Activated naive CD8-positive, alpha-beta T cell treated with anti-CD3 and anti-CD28 coated beads, Interleukin-2, amount 10 ng/mL, durations not matched to agents 7 days and 5 days (primary cell): ENCODE measurements around the gene SLC39A11. TPM values are rescaled to one million over a fixed set of nuclear protein-coding genes. Genes with fewer than 3 reads are reported as not detected.
"Not testable (repeated sequence)": the region's sequence is repeated elsewhere in the genome, so short reads cannot be mapped to it uniquely, and the experiment has no call there.

Source experiments
- ATAC-seq: fragments of 150-1000 bp; cut with Tn5 transposase; one replicate; pipeline ENCODE4 v1.10.0; 2021; ENCODE audit warnings: low read depth, moderate library complexity
- POLR2A ChIA-PET: fragments of 350-600 bp; sonication (Branson Sonifier 250); formaldehyde crosslinking; loops from one replicate; lab custom pipeline; 2021; ENCODE audit warnings: antibody characterized with exemption; lab: Charles Lee
- DNase-seq: peaks from one replicate; pipeline ENCODE4 v3.0.0; 2021
- H3K27ac Mint-ChIP-seq: one replicate; pipeline ENCODE4 v1.8.0; 2022; ENCODE audit warnings: mild to moderate bottlenecking, mixed read lengths
- H3K27me3 Mint-ChIP-seq: one replicate; pipeline ENCODE4 v1.8.0; 2022; ENCODE audit warnings: mild to moderate bottlenecking, moderate library complexity, mixed read lengths
- H3K36me3 Mint-ChIP-seq: one replicate; pipeline ENCODE4 v1.8.0; 2021; ENCODE audit warnings: mild to moderate bottlenecking, mixed read lengths
- H3K4me1 Mint-ChIP-seq: one replicate; pipeline ENCODE4 v1.8.0; 2021; ENCODE audit warnings: mixed read lengths
- H3K4me3 Mint-ChIP-seq: one replicate; pipeline ENCODE4 v1.8.0; 2022; ENCODE audit warnings: mild to moderate bottlenecking, moderate library complexity, mixed read lengths
- H3K9me3 Mint-ChIP-seq: one replicate; pipeline ENCODE4 v1.8.0; 2021; ENCODE audit warnings: mixed read lengths
- total RNA-seq, 2 experiments: library from RNA; stranded (reverse); gene quantifications; one replicate each; pipeline ENCODE4 v1.2.3, GENCODE V29; 2021

The SLC39A11 gene
- total RNA-seq, 2 experiments from 2014 or later = 18.2 to 18.8 TPM

DNA sequence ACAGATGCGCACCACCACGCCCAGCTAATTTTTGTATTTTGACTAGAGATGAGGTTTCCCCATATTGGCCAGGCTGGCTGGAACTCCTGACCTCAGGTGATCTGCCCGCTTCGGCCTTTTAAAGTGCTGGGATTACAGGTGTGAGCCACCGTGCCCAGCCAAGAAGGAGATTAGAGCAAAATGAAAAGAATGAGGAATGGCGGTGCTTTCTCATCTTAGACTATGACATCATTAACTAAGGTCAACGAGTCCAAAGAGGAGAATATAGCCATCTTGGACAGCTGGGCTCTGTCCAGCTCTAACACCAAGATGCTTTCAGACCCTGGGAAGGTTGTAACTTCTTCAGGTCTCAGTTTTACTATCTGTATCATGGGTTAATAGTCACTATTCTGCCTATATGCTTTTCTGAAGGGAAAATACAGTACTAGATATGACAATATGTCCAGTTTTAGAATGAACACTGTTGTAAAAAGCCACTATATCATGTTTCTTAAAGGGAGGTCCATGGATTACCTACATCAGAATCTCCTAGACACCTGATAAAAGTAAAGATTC lies 76.7 kb downstream of the SLC39A11 start:
- no peaks in the 10 kb centered on the region for H3K27me3 Mint-ChIP-seq
- DNase-seq (no peak), ATAC-seq (no peak)
- peaks cover under 1% of the 10 kb centered on the region for H3K36me3 Mint-ChIP-seq
- peaks cover 6% of the 10 kb centered on the region for H3K4me1 Mint-ChIP-seq
- POLR2A ChIA-PET = no interaction called here
- H3K27ac Mint-ChIP-seq = no peak overlapping the region
- no peak overlapping the region for H3K4me3 Mint-ChIP-seq
- H3K9me3 Mint-ChIP-seq = peaks cover 7% of the 10 kb centered on the region

- ATAC-seq (no peak), DNase-seq (no peak)
- H3K36me3 Mint-ChIP-seq = no peaks in the 10 kb centered on the region
- peaks cover 8% of the 10 kb centered on the region for H3K4me1 Mint-ChIP-seq
- H3K27ac Mint-ChIP-seq = no peak overlapping the region
- POLR2A ChIA-PET = no interaction called here
- H3K9me3 Mint-ChIP-seq = no peaks in the 10 kb centered on the region
- H3K4me3 Mint-ChIP-seq = no peak overlapping the region
- no peaks in the 10 kb centered on the region for H3K27me3 Mint-ChIP-seq
Observed at GRCh38 chr17:73013816-73014663, 78.4 kb downstream of the SLC39A11 start.

DNA sequence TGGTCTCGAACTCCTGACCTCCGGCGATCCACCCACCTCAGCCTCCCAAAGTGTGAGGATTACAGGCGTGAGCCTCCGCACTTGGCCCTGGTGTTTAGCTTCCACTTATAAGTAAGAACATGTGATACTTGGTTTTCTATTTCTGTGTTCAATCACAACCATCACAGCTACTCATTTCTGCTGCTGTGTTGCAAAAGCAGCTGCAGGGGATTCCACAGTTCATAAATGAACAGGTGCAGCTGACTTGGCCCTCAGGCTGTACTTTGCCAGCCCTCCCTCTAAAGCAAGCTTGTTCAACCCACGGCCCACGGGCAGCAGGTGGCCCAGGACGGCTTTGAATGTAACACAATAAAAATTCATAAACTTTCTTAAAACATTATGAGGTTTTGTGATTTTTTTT lies 79.2 kb downstream of the SLC39A11 start:
- Mint-ChIP-seq H3K27ac (no peak overlapping the region), H3K27me3 (no peaks in the 10 kb centered on the region), H3K4me1 (peaks cover 8% of the 10 kb centered on the region), H3K36me3 (no peaks in the 10 kb centered on the region), H3K4me3 (no peak overlapping the region), H3K9me3 (no peaks in the 10 kb centered on the region)
- ATAC-seq = no peak
- POLR2A ChIA-PET = no interaction called here
- no peak for DNase-seq

DNA sequence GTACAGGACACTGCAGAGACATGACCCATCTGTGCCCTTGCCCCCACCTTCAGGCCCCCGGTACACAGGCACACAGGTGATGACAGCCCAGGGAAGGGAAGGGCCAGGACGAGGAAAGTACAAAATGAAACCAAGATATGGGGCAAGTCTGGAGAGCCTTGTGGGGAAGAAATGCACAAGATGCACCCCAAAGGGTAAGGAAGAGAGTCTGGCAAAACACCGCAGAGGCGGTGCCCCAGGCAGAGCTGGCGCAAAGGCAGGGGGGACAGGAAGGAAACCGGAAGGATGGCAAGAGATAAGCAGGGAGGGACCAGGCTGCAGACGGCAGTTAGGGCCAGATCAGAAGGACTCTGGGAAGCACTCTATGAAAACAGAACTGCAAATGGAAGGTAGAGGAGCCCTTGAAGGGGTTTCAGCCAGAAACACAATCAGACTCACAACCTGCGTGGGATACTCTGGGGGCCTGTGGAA lies 81.4 kb downstream of the SLC39A11 start:
- H3K9me3 Mint-ChIP-seq = no peaks in the 10 kb centered on the region
- peaks cover 8% of the 10 kb centered on the region for H3K4me1 Mint-ChIP-seq
- H3K4me3 Mint-ChIP-seq = peak overlapping the region; percentile 67
- ATAC-seq = peak; percentile 52
- no peaks in the 10 kb centered on the region for H3K36me3 Mint-ChIP-seq
- no peaks in the 10 kb centered on the region for H3K27me3 Mint-ChIP-seq
- peak overlapping the region; percentile 80 for H3K27ac Mint-ChIP-seq
- POLR2A ChIA-PET = no interaction called here
- no peak for DNase-seq

- POLR2A ChIA-PET = no interaction called here
- Mint-ChIP-seq H3K4me3 (no peak overlapping the region), H3K27me3 (no peaks in the 10 kb centered on the region), H3K4me1 (peaks cover 8% of the 10 kb centered on the region), H3K9me3 (no peaks in the 10 kb centered on the region), H3K36me3 (no peaks in the 10 kb centered on the region), H3K27ac (no peak overlapping the region)
- ATAC-seq = no peak
- DNase-seq = no peak
Observed at GRCh38 chr17:73010414-73010813, 82.1 kb downstream of the SLC39A11 start.

GRCh38 chr17:73007407-73007806 lies 85.1 kb downstream of the SLC39A11 start:
- peaks cover 8% of the 10 kb centered on the region for H3K4me1 Mint-ChIP-seq
- ATAC-seq (no peak), DNase-seq (no peak)
- no peaks in the 10 kb centered on the region for H3K27me3 Mint-ChIP-seq
- H3K36me3 Mint-ChIP-seq = no peaks in the 10 kb centered on the region
- no peaks in the 10 kb centered on the region for H3K9me3 Mint-ChIP-seq
- POLR2A ChIA-PET = no interaction called here
- H3K4me3 Mint-ChIP-seq = no peak overlapping the region
- H3K27ac Mint-ChIP-seq = no peak overlapping the region

GRCh38 chr17:73005360-73005759 lies 87.1 kb downstream of the SLC39A11 start:
- Mint-ChIP-seq H3K9me3 (no peaks in the 10 kb centered on the region), H3K27ac (no peak overlapping the region), H3K36me3 (no peaks in the 10 kb centered on the region), H3K27me3 (no peaks in the 10 kb centered on the region), H3K4me1 (no peaks in the 10 kb centered on the region), H3K4me3 (no peak overlapping the region)
- DNase-seq (no peak), ATAC-seq (no peak)
- POLR2A ChIA-PET = no interaction called here

- POLR2A ChIA-PET = no interaction called here
- Mint-ChIP-seq H3K9me3 (no peaks in the 10 kb centered on the region), H3K27me3 (no peaks in the 10 kb centered on the region), H3K4me1 (no peaks in the 10 kb centered on the region), H3K27ac (no peak overlapping the region), H3K36me3 (no peaks in the 10 kb centered on the region), H3K4me3 (no peak overlapping the region)
- no peak for ATAC-seq
- no peak for DNase-seq
Observed at GRCh38 chr17:73003487-73003886, 89.0 kb downstream of the SLC39A11 start.

- POLR2A ChIA-PET = no interaction called here
- Mint-ChIP-seq H3K27me3 (no peaks in the 10 kb centered on the region), H3K9me3 (peaks cover 3% of the 10 kb centered on the region), H3K36me3 (peaks cover 4% of the 10 kb centered on the region), H3K4me1 (no peaks in the 10 kb centered on the region), H3K27ac (no peak overlapping the region), H3K4me3 (no peak overlapping the region)
- ATAC-seq (no peak), DNase-seq (no peak)
Observed at GRCh38 chr17:73000832-73001231, 91.7 kb downstream of the SLC39A11 start.

- H3K27ac Mint-ChIP-seq, H3K27me3 Mint-ChIP-seq, ATAC-seq, H3K36me3 Mint-ChIP-seq, H3K9me3 Mint-ChIP-seq, POLR2A ChIA-PET, H3K4me3 Mint-ChIP-seq, H3K4me1 Mint-ChIP-seq, DNase-seq: not testable (repeated sequence)
Observed at GRCh38 chr17:72999474-72999873, 93.0 kb downstream of the SLC39A11 start.

- DNase-seq = no peak
- no peak for ATAC-seq
- POLR2A ChIA-PET = no interaction called here
- Mint-ChIP-seq H3K4me3 (no peak overlapping the region), H3K9me3 (peaks cover 4% of the 10 kb centered on the region), H3K27ac (no peak overlapping the region), H3K27me3 (no peaks in the 10 kb centered on the region), H3K36me3 (peaks cover 7% of the 10 kb centered on the region), H3K4me1 (no peaks in the 10 kb centered on the region)
Observed at GRCh38 chr17:72998343-72998742, 94.1 kb downstream of the SLC39A11 start.

DNA sequence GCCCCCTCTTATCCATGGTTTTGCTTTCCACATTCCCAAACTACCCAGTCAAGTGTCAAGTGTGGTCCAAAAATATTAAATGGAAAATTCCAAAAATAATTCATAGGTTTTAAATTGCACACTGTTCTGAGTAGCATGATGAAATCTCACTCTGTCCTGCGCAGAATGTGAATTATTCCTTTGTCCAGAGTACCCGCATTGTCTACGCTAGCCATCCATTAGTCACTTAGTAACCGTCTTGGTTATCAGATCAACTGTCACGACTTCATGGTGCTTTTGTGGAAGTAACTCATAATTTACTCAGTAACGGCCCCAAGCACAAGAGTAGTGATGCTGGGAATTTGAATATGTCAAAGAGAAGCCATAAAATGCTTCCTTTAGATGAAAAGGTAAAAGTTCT lies 94.9 kb downstream of the SLC39A11 start:
- POLR2A ChIA-PET = no interaction called here
- Mint-ChIP-seq H3K27ac (no peak overlapping the region), H3K36me3 (peaks cover 7% of the 10 kb centered on the region), H3K4me1 (no peaks in the 10 kb centered on the region), H3K27me3 (no peaks in the 10 kb centered on the region), H3K4me3 (no peak overlapping the region), H3K9me3 (peaks cover 4% of the 10 kb centered on the region)
- DNase-seq = no peak
- ATAC-seq = no peak

- Mint-ChIP-seq H3K9me3 (peaks cover 4% of the 10 kb centered on the region), H3K36me3 (peaks cover 7% of the 10 kb centered on the region), H3K27me3 (no peaks in the 10 kb centered on the region), H3K4me3 (no peak overlapping the region), H3K27ac (no peak overlapping the region), H3K4me1 (no peaks in the 10 kb centered on the region)
- POLR2A ChIA-PET = no interaction called here
- ATAC-seq (no peak), DNase-seq (no peak)
Observed at GRCh38 chr17:72996791-72997190, 95.7 kb downstream of the SLC39A11 start.

DNA sequence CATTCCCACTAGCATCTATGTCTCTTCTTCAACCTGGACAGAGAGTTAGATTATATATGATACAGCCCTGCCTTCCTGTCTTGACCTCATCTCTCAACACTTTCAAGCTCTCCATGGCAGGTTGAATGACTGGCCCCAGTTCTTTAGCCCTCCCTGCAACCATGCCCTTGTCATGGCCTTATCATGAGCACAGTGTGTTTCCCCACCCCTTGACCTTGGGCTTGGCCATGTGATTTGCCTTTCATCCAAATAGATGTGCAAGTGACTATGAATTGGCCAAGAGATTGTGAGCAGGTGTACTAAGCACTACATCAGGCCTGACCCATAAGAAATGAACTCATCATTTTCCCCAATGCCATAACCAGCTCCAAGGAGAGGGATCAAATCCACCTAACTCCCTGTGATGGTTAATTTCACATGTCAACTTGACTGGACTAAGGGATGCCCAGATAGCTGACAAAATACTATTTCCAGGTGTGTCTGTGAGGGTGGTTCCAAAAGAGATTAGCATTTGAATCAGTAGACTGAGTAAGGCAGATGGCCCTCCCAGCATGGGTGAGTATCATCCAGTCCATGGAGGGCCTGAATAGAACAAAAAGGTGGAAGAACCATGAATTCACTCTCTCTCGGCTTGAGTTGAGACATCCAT lies 97.4 kb downstream of the SLC39A11 start:
- H3K27me3 Mint-ChIP-seq = no peaks in the 10 kb centered on the region
- no peak for DNase-seq
- no peak overlapping the region for H3K27ac Mint-ChIP-seq
- H3K4me3 Mint-ChIP-seq = no peak overlapping the region
- no peak for ATAC-seq
- POLR2A ChIA-PET = no interaction called here
- no peaks in the 10 kb centered on the region for H3K4me1 Mint-ChIP-seq
- peaks cover 7% of the 10 kb centered on the region for H3K36me3 Mint-ChIP-seq
- H3K9me3 Mint-ChIP-seq = peaks cover 4% of the 10 kb centered on the region
